Gastroesophageal sphincter (tissue), 4 donors: ENCODE results near the gene CARD19. TPM values are rescaled to one million over a fixed set of nuclear protein-coding genes. Genes with fewer than 3 reads are reported as not detected.

ENCODE experiments used
- ATAC-seq: fragments of 150-250 bp; one replicate; pipeline ENCODE4 v1.9.1; 2016; ENCODE audit warnings: mild to moderate bottlenecking, moderate library complexity
- H3K27ac ChIP-seq, 4 donors: fragments of 200-600 bp; sonication (generic) in 3 of 4; 1 replicate in 3 of 4; 2 replicates in 1 of 4; pipeline ENCODE4 v1.5.1; 2016 to 2019
- H3K27me3 ChIP-seq: fragments of 200-600 bp; sonication (generic); one replicate; pipeline ENCODE4 v1.5.1; 2019
- H3K36me3 ChIP-seq, 2 donors: fragments of 200-600 bp; sonication (generic); one replicate each; pipeline ENCODE4 v1.5.1; 2019; ENCODE audit warnings: control low read depth in 1 of 2
- H3K4me1 ChIP-seq, 3 donors: fragments of 200-600 bp; sonication (generic); 1 replicate in 2 of 3; 2 replicates in 1 of 3; pipeline ENCODE4 v1.5.1; 2016 to 2019; ENCODE audit warnings: control low read depth in 2 of 3
- H3K4me3 ChIP-seq, 2 donors: fragments of 200-600 bp; sonication (generic); one replicate each; pipeline ENCODE4 v1.5.1; 2019; ENCODE audit warnings: mild to moderate bottlenecking in 1 of 2, moderate library complexity in 1 of 2
- H3K9me3 ChIP-seq, 3 donors: fragments of 200-600 bp; sonication (generic); one replicate each; pipeline ENCODE4 v1.5.1; 2017 to 2019; ENCODE audit warnings: control low read depth in 2 of 3
- EP300 ChIP-seq: sonication (generic); formaldehyde crosslinking; IDR thresholded peaks from one replicate; pipeline ENCODE4 v1.6.1; 2017; ENCODE audit warnings: antibody characterized with exemption, mild to moderate bottlenecking
- POLR2A ChIP-seq, 2 donors: fragments of 450-650 bp; IDR thresholded peaks; one replicate each; pipeline ENCODE4 v1.6.1; 2017; ENCODE audit warnings: antibody characterized with exemption in 2 of 2, mild to moderate bottlenecking in 2 of 2, moderate library complexity in 1 of 2
- POLR2AphosphoS5 ChIP-seq: sonication (generic); formaldehyde crosslinking; IDR thresholded peaks from one replicate; pipeline ENCODE4 v1.6.1; 2017; ENCODE audit warnings: antibody characterized with exemption
- WGBS, 2 donors: methylation state at CpG; one replicate each; pipeline ENCODE4 v1.1.5; 2018; ENCODE audit warnings: low coverage in 1 of 2; 5-methylcytosine and 5-hydroxymethylcytosine counted together
- total RNA-seq, 4 donors: library from RNA; depleted of rRNA; stranded (reverse); fragments of >200 nt; gene quantifications; one replicate each; pipeline ENCODE4 v1.1.0, GENCODE V29; 2016
- TF ChIP-seq, protein P1 (sequence below), 4 experiments: fragments of 200-600 bp in 2 of 4; fragments of 450-650 bp in 2 of 4; sonication (generic) in 1 of 4; IDR thresholded peaks; one replicate each; pipeline ENCODE4 v1.5.1; 2017 to 2019; ENCODE audit warnings: antibody characterized with exemption in 4 of 4, mild to moderate bottlenecking in 2 of 4, moderate library complexity in 2 of 4

CARD19 gene
- total RNA-seq, 4 donors from 2014 or later = 78.5 to 82.2 (median 80.1) TPM

DNA sequence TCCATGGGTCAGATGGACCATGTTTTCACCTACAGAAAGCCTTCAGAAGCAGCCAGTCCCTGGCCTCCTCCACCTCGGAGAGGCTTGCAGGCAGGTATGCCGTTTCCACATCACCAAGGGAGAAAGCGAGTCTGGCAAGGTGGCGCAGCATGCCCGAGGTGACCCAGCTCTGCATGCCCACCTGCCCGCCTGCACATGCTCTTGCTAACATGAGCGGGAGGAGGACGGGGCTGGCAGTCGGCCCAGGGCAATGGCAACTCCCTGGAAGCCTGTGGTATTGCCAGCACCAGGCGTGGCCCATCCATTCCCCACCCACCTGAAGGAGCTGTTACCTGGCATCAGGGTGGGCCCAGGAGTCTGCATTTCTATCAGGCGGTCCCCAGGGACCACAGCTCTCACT lies 41.3 kb downstream of the CARD19 start:
- no peak for ATAC-seq
- TF ChIP-seq EP300 (no peak), POLR2A (IDR thresholded peaks at IDR 0.05) (no peak), POLR2AphosphoS5 (no peak)
- TF ChIP-seq, protein P1, sequence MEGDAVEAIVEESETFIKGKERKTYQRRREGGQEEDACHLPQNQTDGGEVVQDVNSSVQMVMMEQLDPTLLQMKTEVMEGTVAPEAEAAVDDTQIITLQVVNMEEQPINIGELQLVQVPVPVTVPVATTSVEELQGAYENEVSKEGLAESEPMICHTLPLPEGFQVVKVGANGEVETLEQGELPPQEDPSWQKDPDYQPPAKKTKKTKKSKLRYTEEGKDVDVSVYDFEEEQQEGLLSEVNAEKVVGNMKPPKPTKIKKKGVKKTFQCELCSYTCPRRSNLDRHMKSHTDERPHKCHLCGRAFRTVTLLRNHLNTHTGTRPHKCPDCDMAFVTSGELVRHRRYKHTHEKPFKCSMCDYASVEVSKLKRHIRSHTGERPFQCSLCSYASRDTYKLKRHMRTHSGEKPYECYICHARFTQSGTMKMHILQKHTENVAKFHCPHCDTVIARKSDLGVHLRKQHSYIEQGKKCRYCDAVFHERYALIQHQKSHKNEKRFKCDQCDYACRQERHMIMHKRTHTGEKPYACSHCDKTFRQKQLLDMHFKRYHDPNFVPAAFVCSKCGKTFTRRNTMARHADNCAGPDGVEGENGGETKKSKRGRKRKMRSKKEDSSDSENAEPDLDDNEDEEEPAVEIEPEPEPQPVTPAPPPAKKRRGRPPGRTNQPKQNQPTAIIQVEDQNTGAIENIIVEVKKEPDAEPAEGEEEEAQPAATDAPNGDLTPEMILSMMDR (IDR thresholded peaks at IDR 0.05) = no peak
- 91% methylated on average over 7 of the region's 11 CpGs; no CpG with 5 or more reads in 1 of the 2 donors for WGBS, 2 donors
- Histone ChIP-seq H3K4me3 (no peak overlapping the region), H3K27ac (no peak overlapping the region), H3K27me3 (no peaks in the 10 kb centered on the region), H3K4me1 (peaks cover 0 to 35% (median 21%) of the 10 kb centered on the region in 3 donors), H3K9me3 (no peaks in the 10 kb centered on the region), H3K36me3 (no peaks in the 10 kb centered on the region)

DNA sequence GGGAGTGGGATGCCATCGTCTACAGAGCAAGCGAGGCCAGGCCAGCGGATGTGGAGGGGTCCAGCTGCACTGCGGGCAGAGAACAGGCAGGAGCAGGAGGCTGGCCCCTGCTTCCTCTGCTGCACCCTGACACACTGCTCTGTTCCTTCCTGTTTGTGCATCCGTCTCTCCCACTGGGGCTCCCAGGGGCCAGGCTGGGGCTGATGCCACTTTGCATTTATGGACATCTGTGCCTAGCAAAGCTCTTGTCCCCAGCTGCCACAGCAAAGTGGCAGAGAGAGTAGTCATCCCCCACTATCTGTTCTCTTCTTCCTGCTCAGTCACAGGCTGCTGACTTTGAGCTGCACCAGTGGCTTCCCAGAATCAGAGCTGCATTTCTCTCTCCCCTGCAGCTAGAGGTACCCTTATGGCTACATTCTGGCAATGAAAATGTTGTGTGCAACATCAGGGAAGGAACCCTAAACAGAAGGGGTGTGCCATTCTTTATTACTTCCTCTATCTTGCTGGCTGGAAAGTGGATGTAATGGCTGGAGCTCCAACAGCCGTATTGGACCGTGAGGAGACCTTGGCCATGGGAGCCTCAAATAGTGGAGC lies 42.3 kb downstream of the CARD19 start:
- H3K36me3 ChIP-seq = no peaks in the 10 kb centered on the region
- WGBS, 2 donors = 62 to 69% methylated on average over 3 to 4 of the region's 7 CpGs
- no peak for ATAC-seq
- no peaks in the 10 kb centered on the region for H3K9me3 ChIP-seq
- no peaks in the 10 kb centered on the region for H3K27me3 ChIP-seq
- H3K27ac ChIP-seq = no peak overlapping the region
- H3K4me3 ChIP-seq = no peak overlapping the region
- TF ChIP-seq POLR2AphosphoS5 (no peak), EP300 (no peak), POLR2A (IDR thresholded peaks at IDR 0.05) (no peak)
- TF ChIP-seq, protein P1 (IDR thresholded peaks at IDR 0.05) = no peak
- peaks cover 0 to 26% (median 12%) of the 10 kb centered on the region in 3 donors for H3K4me1 ChIP-seq

GRCh38 chr9:93139365-93140182 lies 43.6 kb downstream of the CARD19 start:
- Histone ChIP-seq H3K9me3 (no peaks in the 10 kb centered on the region), H3K4me3 (no peak overlapping the region), H3K4me1 (peaks cover 0 to 35% (median 12%) of the 10 kb centered on the region in 3 donors), H3K36me3 (no peaks in the 10 kb centered on the region), H3K27ac (no peak overlapping the region), H3K27me3 (no peaks in the 10 kb centered on the region)
- no peak for TF ChIP-seq POLR2A (IDR thresholded peaks at IDR 0.05)
- TF ChIP-seq POLR2AphosphoS5 = no peak
- TF ChIP-seq EP300 = no peak
- TF ChIP-seq, protein P1 (IDR thresholded peaks at IDR 0.05) = no peak
- WGBS, 2 donors = 70 to 80% methylated on average over 1 of the region's 16 CpGs
- ATAC-seq = no peak

GRCh38 chr9:93141771-93142483 lies 45.9 kb downstream of the CARD19 start:
- Histone ChIP-seq H3K36me3 (no peaks in the 10 kb centered on the region), H3K4me1 (peaks cover 0 to 19% (median 0%) of the 10 kb centered on the region in 3 donors), H3K4me3 (no peak overlapping the region), H3K9me3 (no peaks in the 10 kb centered on the region), H3K27me3 (no peaks in the 10 kb centered on the region), H3K27ac (peak overlapping the region in 1 of 4 donors; percentile 3)
- TF ChIP-seq EP300 (no peak), POLR2AphosphoS5 (no peak), POLR2A (IDR thresholded peaks at IDR 0.05) (no peak)
- TF ChIP-seq, protein P1 (IDR thresholded peaks at IDR 0.05) = no peak
- ATAC-seq = no peak
- 76% methylated on average over 3 of the region's 8 CpGs; no CpG with 5 or more reads in 1 of the 2 donors for WGBS, 2 donors
